ENCODE measurements around the gene SYT13. TPM values are rescaled to one million over a fixed set of nuclear protein-coding genes. Genes with fewer than 3 reads are reported as not detected.

Gene SYT13
- total RNA-seq, 1 donor from 2014 or later, result not detected

- peaks cover 32% of the 10 kb centered on the region for H3K27me3 ChIP-seq (ENCODE audit: low read depth)
- H3K4me3 ChIP-seq, result no peak overlapping the region
- H3K9me3 ChIP-seq, result no peaks in the 10 kb centered on the region
- intact Hi-C loops (cut with DNase I), result no loop called here
- peaks cover 5% of the 10 kb centered on the region for H3K4me1 ChIP-seq
- H3K27ac ChIP-seq, result no peak overlapping the region
- TF ChIP-seq CTCF (IDR thresholded peaks at IDR 0.05), result no peak
- no peaks in the 10 kb centered on the region for H3K36me3 ChIP-seq
- no peak for DNase-seq
- no peak for ATAC-seq
Observed at GRCh38 chr11:45282081-45282480, 4.1 kb downstream of the SYT13 start.

- no peaks in the 10 kb centered on the region for H3K4me1 ChIP-seq
- no peak overlapping the region for H3K27ac ChIP-seq
- intact Hi-C loops (cut with DNase I), result no loop called here
- H3K4me3 ChIP-seq, result no peak overlapping the region
- DNase-seq, result no peak
- no peaks in the 10 kb centered on the region for H3K36me3 ChIP-seq
- no peaks in the 10 kb centered on the region for H3K9me3 ChIP-seq
- peaks cover 16% of the 10 kb centered on the region for H3K27me3 ChIP-seq (ENCODE audit: low read depth)
- no peak for ATAC-seq
- no peak for TF ChIP-seq CTCF (IDR thresholded peaks at IDR 0.05)
Observed at GRCh38 chr11:45280449-45280848, 5.7 kb downstream of the SYT13 start.

DNA sequence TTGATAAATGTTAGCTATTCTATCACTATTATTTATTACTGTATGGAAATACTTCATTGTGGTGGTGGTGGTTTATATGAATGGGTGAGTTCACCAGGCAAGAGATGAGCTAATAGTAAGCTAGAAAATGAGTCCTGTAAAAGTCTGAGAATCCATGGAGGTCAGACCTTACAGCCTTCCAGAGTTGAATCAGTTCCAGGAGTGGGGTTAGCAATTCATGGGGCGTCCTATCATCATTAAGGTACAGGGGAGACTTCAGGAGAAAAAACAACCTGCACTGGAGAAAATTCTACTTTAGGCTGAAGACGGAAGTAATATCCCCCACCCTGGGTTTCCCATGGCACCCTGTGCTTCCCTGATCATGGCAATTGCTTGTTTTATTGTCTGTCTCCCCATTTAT is 6.5 kb downstream of the SYT13 start:
- Histone ChIP-seq H3K4me1 (no peaks in the 10 kb centered on the region), H3K27me3 (ENCODE audit: low read depth) (peaks cover 8% of the 10 kb centered on the region), H3K36me3 (no peaks in the 10 kb centered on the region), H3K9me3 (no peaks in the 10 kb centered on the region), H3K4me3 (no peak overlapping the region), H3K27ac (no peak overlapping the region)
- ATAC-seq (no peak), DNase-seq (no peak)
- no peak for TF ChIP-seq CTCF (IDR thresholded peaks at IDR 0.05)
- intact Hi-C loops (cut with DNase I), result no loop called here

DNA sequence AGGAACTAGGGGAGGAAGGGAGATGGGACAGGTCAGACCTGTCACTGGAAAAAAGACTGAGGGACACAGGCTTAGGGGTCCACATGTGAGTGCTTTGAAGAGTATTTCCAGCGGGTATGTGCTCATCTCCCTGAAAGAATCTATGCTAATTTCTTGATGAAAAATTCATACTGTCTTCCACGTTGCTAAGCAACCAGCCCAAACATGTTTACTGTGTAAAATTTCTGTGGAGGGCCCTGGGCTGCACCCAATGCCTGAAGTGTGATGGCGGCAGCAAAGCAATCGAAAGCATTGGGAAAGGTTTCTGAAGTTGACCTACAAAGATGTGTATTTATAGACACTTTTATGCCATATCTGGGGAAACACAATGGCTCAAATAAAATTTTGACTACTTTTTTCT is 7.4 kb downstream of the SYT13 start:
- no peaks in the 10 kb centered on the region for H3K4me1 ChIP-seq
- H3K4me3 ChIP-seq, result no peak overlapping the region
- DNase-seq (no peak), ATAC-seq (no peak)
- H3K27me3 ChIP-seq (ENCODE audit: low read depth), result no peaks in the 10 kb centered on the region
- no peaks in the 10 kb centered on the region for H3K9me3 ChIP-seq
- intact Hi-C loops (cut with DNase I), result no loop called here
- H3K36me3 ChIP-seq, result no peaks in the 10 kb centered on the region
- no peak for TF ChIP-seq CTCF (IDR thresholded peaks at IDR 0.05)
- H3K27ac ChIP-seq, result no peak overlapping the region

- no peaks in the 10 kb centered on the region for H3K4me1 ChIP-seq
- no peak overlapping the region for H3K4me3 ChIP-seq
- no peaks in the 10 kb centered on the region for H3K9me3 ChIP-seq
- DNase-seq (no peak), ATAC-seq (no peak)
- intact Hi-C loops (cut with DNase I), result no loop called here
- no peaks in the 10 kb centered on the region for H3K27me3 ChIP-seq (ENCODE audit: low read depth)
- H3K27ac ChIP-seq, result no peak overlapping the region
- no peak for TF ChIP-seq CTCF (IDR thresholded peaks at IDR 0.05)
- no peaks in the 10 kb centered on the region for H3K36me3 ChIP-seq
Observed at GRCh38 chr11:45275828-45276227, 10.3 kb downstream of the SYT13 start.

- H3K9me3 ChIP-seq, result no peaks in the 10 kb centered on the region
- no peak overlapping the region for H3K27ac ChIP-seq
- ATAC-seq (no peak), DNase-seq (no peak)
- TF ChIP-seq CTCF (IDR thresholded peaks at IDR 0.05), result no peak
- no peaks in the 10 kb centered on the region for H3K27me3 ChIP-seq (ENCODE audit: low read depth)
- intact Hi-C loops (cut with DNase I), result no loop called here
- no peaks in the 10 kb centered on the region for H3K4me1 ChIP-seq
- H3K36me3 ChIP-seq, result no peaks in the 10 kb centered on the region
- H3K4me3 ChIP-seq, result no peak overlapping the region
Observed at GRCh38 chr11:45274206-45274605, 11.9 kb downstream of the SYT13 start.

All from lower lobe of right lung (tissue), 2 donors.